ENCODE results near the gene CAMK1D.
"Not testable (repeated sequence)": the region's sequence is repeated elsewhere in the genome, so short reads cannot be mapped to it uniquely, and the experiment has no call there.

CAMK1D gene

DNA sequence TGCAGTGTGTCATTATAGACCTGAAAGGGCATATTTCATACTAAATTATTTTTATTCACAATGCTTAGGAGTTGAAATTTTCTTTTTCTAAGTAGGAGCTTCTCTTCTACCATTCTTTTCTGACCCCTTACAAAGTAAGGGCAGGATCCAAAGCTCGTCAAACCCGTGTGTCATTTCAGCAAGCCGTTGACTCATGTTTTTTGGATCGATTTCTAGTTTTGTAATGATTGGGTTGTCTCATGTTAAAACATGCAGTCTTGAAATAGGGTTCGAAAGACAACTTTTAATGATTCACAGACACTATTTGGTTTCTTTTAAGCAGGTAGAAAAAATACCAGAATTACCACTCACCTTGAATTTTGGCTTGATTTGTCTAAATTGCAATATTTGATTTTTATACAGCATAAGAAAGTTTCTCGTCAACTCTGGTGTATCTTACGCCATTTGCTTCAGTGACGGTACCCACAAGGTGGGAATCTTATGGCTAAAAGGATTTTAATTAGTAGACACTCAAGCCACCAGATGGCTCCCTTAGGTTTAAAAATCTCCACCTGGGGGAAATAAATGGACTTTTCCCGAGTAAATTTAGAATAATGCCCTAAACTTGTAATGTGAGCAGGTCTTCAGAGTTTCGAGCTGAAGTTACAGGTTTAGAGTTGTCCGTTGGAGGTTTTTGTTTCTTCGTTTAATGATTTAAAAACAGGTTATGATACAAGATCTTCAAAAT is 368.8 kb downstream of the CAMK1D start:
- Histone ChIP-seq H3K9me3 (ENCODE audit: control insufficient read depth, insufficient read depth, low read length) (no peaks in the 10 kb centered on the region), H3K27ac (ENCODE audit: low read depth, low read length) (no peak overlapping the region), H3K4me3 (ENCODE audit: low read depth, low read length) (no peak overlapping the region), H3K27me3 (ENCODE audit: control insufficient read depth, insufficient read depth, low read length) (no peaks in the 10 kb centered on the region), H3K36me3 (ENCODE audit: control insufficient read depth, insufficient read depth, low read length) (no peaks in the 10 kb centered on the region), H3K4me1 (ENCODE audit: control insufficient read depth, insufficient read depth, low read length) (no peaks in the 10 kb centered on the region), H3K9ac (ENCODE audit: low read depth, low read length) (no peak overlapping the region)

DNA sequence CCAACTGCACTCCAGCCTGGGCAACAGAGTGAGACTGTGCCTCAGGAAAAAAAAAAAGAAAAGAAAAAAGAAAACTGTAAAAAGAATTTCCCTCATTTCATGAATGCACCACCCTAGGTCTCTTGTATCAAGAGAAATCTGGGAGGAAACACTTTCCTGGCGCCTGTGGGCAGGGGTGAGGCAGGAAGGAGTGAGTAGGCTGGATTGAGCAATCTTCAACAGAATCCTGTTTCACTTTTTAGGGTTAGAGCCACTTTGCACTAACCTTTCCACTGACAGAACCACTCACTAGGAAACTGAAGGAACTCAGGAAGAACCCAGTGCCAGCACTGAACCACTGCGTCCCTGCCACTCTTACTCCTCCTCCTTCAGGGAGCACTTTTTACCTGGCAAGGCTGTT is 370.0 kb downstream of the CAMK1D start:
- no peak overlapping the region for H3K4me3 ChIP-seq (ENCODE audit: low read depth, low read length)
- no peaks in the 10 kb centered on the region for H3K36me3 ChIP-seq (ENCODE audit: control insufficient read depth, insufficient read depth, low read length)
- no peaks in the 10 kb centered on the region for H3K27me3 ChIP-seq (ENCODE audit: control insufficient read depth, insufficient read depth, low read length)
- no peaks in the 10 kb centered on the region for H3K4me1 ChIP-seq (ENCODE audit: control insufficient read depth, insufficient read depth, low read length)
- H3K9ac ChIP-seq (ENCODE audit: low read depth, low read length): no peak overlapping the region
- no peaks in the 10 kb centered on the region for H3K9me3 ChIP-seq (ENCODE audit: control insufficient read depth, insufficient read depth, low read length)
- H3K27ac ChIP-seq (ENCODE audit: low read depth, low read length): no peak overlapping the region

DNA sequence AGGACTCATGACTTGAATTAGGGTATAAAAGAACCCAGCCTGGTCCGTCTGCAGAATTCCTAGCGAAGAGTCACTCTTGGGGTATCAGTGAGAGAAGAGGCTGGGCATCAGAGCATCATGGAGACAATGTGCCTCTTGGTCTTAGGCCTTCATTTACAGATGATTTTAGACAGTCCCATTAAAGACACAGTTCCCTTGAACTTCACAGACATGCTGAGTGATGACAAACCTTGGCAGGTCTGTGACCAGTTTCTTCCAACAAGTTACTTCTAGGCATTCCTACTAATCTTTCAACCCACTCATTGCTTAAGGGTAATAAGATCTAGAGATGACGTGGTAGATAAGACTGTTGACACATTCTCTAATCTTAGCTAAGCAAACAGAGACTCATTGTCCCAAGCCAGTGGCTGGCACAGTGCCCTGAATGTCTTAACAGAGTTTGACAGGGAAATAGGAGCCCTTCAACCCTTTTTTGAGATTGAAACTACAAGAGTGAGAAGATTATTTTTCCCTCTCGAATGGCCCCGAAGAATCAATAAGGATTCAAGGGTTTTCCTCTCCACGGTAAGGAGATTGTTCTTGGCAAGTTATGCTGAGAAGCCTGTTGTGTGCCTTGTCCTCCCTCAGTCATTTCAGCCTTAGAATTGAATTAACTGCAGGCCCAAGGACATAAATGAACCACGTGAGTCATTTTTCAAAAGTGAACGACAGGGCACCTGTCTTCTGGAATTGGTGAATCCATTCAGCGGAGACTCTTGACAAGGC is 371.1 kb downstream of the CAMK1D start:
- no peaks in the 10 kb centered on the region for H3K36me3 ChIP-seq (ENCODE audit: control insufficient read depth, insufficient read depth, low read length)
- H3K9ac ChIP-seq (ENCODE audit: low read depth, low read length): no peak overlapping the region
- no peaks in the 10 kb centered on the region for H3K27me3 ChIP-seq (ENCODE audit: control insufficient read depth, insufficient read depth, low read length)
- H3K4me3 ChIP-seq (ENCODE audit: low read depth, low read length): no peak overlapping the region
- H3K27ac ChIP-seq (ENCODE audit: low read depth, low read length): no peak overlapping the region
- peaks cover 7% of the 10 kb centered on the region for H3K4me1 ChIP-seq (ENCODE audit: control insufficient read depth, insufficient read depth, low read length)
- H3K9me3 ChIP-seq (ENCODE audit: control insufficient read depth, insufficient read depth, low read length): no peaks in the 10 kb centered on the region

DNA sequence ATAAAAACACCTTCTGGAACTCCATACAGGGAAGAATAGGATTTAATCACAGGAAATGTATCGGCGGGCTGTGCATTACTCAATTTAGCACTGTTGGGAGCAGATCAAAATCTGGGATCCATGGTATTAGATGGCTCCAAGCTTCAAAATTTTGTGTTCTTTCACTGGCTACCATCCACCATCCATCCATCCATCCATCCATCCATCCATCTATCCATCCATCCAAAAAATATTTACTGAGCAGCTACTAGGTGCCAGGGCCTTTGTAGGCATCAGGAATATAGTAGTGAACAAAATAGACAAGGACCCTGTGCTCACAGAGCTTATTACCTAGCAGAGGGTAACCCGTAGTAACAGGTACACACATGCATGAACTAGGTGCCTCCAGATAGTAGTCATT is 372.0 kb downstream of the CAMK1D start:
- H3K27ac ChIP-seq (ENCODE audit: low read depth, low read length): no peak overlapping the region

DNA sequence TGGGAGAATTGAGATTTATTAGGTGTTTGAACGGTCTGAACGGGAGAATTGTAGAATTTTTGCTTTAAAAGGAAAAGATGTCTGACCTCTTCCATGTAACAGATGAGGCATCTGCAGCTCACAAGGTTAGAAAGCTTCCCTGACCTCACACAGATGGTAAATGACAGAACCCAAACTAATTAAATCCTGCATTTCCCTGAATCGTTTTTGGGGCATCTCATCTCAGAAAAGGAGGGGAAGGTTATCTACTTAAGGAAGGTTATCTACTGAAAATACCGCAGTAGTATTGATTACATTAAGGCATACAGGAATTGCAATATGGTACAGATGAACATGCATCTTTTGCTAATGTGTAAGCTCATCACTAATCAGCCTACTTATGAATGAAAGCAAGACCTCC is 373.9 kb downstream of the CAMK1D start:
- Histone ChIP-seq H3K27me3 (ENCODE audit: control insufficient read depth, insufficient read depth, low read length) (no peaks in the 10 kb centered on the region), H3K27ac (ENCODE audit: low read depth, low read length) (no peak overlapping the region), H3K9me3 (ENCODE audit: control insufficient read depth, insufficient read depth, low read length) (no peaks in the 10 kb centered on the region), H3K4me3 (ENCODE audit: low read depth, low read length) (no peak overlapping the region), H3K9ac (ENCODE audit: low read depth, low read length) (no peak overlapping the region), H3K4me1 (ENCODE audit: control insufficient read depth, insufficient read depth, low read length) (peaks cover 8% of the 10 kb centered on the region), H3K36me3 (ENCODE audit: control insufficient read depth, insufficient read depth, low read length) (no peaks in the 10 kb centered on the region)

More for the DNA sequence above, 372.0 kb downstream of the CAMK1D start:
- H3K27me3 ChIP-seq (ENCODE audit: control insufficient read depth, insufficient read depth, low read length): no peaks in the 10 kb centered on the region
- no peaks in the 10 kb centered on the region for H3K36me3 ChIP-seq (ENCODE audit: control insufficient read depth, insufficient read depth, low read length)
- no peak overlapping the region for H3K9ac ChIP-seq (ENCODE audit: low read depth, low read length)
- H3K4me1 ChIP-seq (ENCODE audit: control insufficient read depth, insufficient read depth, low read length): peaks cover 8% of the 10 kb centered on the region
- H3K4me3 ChIP-seq (ENCODE audit: low read depth, low read length): no peak overlapping the region
- H3K9me3 ChIP-seq (ENCODE audit: control insufficient read depth, insufficient read depth, low read length): no peaks in the 10 kb centered on the region

DNA sequence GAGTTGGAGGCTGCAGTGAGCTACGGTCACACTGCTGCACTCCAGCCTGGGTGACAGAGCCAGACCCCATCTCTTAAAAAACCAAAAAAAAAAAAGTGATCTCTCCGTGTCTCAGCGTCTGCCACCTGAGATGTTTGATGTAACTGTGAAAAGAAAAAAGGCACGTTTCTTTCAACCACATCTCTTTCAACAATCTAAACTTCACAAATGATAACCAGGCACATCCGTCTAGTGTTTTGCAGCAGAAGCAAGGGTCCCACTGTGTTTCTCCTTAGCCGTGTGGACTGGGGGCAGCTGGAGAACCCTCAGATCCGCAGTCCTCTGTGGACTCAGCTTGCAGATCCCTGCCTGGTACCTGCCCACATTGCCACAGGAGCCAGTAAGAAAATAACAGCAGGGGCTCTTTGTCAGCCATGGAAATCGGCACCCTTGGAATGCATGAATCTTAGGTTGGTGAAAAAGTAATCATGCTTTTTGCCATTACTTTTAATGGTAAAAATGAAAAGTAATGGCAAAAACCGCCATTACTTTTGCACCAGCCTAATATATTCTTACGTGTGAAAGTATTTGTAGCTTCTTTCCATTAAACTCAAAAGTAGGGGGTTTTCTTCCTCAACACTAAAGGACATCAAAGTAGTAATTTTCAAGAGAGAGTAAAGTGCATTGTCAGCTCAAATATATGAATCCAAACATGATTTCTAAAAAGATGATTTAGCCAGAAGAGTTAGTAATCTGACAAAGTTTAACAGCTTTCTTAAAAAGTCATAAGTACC is 375.6 kb downstream of the CAMK1D start:
- Histone ChIP-seq H3K4me3 (ENCODE audit: low read depth, low read length) (no peak overlapping the region), H3K4me1 (ENCODE audit: control insufficient read depth, insufficient read depth, low read length) (peaks cover 8% of the 10 kb centered on the region), H3K9me3 (ENCODE audit: control insufficient read depth, insufficient read depth, low read length) (no peaks in the 10 kb centered on the region), H3K36me3 (ENCODE audit: control insufficient read depth, insufficient read depth, low read length) (no peaks in the 10 kb centered on the region), H3K27me3 (ENCODE audit: control insufficient read depth, insufficient read depth, low read length) (no peaks in the 10 kb centered on the region), H3K27ac (ENCODE audit: low read depth, low read length) (no peak overlapping the region), H3K9ac (ENCODE audit: low read depth, low read length) (no peak overlapping the region)

DNA sequence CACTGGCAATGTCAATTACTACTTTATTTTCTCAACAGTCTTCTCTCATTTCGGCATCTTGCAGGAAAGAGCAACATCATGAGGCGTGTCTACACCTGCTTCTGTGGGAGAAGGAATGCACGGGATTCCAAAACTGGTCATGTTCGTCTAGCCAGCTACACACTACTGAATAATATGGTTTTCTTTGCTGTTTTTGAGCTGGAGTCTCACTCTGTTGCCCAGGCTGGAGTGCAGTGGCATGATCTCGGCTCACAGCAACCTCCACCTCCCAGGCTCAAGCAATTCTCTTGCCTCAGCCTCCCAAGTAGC is 376.2 kb downstream of the CAMK1D start:
- H3K4me3 ChIP-seq (ENCODE audit: low read depth, low read length); H3K27ac ChIP-seq (ENCODE audit: low read depth, low read length); H3K9ac ChIP-seq (ENCODE audit: low read depth, low read length); H3K9me3 ChIP-seq (ENCODE audit: control insufficient read depth, insufficient read depth, low read length); H3K36me3 ChIP-seq (ENCODE audit: control insufficient read depth, insufficient read depth, low read length); H3K27me3 ChIP-seq (ENCODE audit: control insufficient read depth, insufficient read depth, low read length); H3K4me1 ChIP-seq (ENCODE audit: control insufficient read depth, insufficient read depth, low read length): not testable (repeated sequence)

DNA sequence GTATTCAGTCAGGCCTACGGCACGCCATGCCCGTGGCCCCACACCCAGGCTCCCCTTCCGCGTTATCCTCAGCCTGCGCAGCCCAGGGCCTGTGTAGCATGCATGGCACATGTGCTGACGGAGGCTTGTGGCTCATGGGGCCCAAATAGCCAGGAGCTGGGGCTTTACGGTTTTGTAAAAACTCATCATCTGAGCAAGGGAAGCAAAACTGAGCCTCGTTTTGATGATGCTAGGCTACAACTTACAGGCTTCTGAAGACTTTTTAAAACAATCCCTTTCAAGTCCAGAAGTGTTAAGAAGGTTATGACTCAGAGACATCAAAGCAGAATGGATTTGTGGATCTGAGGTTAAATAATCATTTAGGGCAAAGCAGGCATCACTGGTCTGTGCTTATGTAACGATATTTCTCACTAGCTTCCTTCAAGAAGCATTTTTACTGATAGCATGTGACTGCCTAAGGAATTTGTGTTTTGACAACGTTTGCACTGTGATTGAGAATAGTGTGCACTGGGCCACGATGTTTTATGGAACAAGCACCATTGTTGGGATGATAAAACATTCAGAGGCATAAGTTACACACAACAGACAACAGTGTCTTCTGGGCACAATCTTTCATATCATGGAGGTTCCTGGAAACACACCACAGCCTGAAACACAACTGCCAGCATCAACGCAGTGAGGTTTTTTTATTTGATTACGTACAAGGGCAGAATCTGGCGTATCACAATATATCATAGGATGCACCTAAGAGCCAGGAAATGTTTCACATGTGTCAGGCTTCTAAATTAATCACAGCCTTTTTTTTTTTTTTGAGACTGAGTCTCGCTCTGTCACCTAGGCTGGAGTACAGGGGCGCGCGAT is 377.9 kb downstream of the CAMK1D start:
- Histone ChIP-seq H3K9ac (ENCODE audit: low read depth, low read length) (no peak overlapping the region), H3K36me3 (ENCODE audit: control insufficient read depth, insufficient read depth, low read length) (no peaks in the 10 kb centered on the region), H3K4me1 (ENCODE audit: control insufficient read depth, insufficient read depth, low read length) (peaks cover 8% of the 10 kb centered on the region), H3K27ac (ENCODE audit: low read depth, low read length) (no peak overlapping the region), H3K9me3 (ENCODE audit: control insufficient read depth, insufficient read depth, low read length) (no peaks in the 10 kb centered on the region), H3K27me3 (ENCODE audit: control insufficient read depth, insufficient read depth, low read length) (no peaks in the 10 kb centered on the region), H3K4me3 (ENCODE audit: low read depth, low read length) (no peak overlapping the region)

DNA sequence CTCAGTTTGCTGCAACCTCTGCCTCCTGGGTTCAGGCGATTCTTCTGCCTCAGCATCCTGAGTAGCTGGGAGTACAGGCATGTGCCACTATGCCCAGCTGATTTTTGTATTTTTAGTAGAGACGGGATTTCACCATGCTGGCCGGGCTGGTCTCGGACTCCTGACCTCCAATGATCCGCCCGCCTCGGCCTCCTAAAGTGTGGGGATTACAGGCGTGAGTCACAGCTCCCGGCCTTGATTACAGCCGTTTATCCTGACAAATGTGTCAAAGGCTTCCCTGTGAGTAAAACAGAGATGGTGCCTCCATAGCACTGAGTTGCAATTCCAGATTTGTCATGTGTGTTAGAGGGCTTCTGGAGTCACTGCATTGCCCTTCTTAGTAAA is 378.5 kb downstream of the CAMK1D start:
- H3K27ac ChIP-seq (ENCODE audit: low read depth, low read length): no peak overlapping the region
- H3K9me3 ChIP-seq (ENCODE audit: control insufficient read depth, insufficient read depth, low read length): no peaks in the 10 kb centered on the region

DNA sequence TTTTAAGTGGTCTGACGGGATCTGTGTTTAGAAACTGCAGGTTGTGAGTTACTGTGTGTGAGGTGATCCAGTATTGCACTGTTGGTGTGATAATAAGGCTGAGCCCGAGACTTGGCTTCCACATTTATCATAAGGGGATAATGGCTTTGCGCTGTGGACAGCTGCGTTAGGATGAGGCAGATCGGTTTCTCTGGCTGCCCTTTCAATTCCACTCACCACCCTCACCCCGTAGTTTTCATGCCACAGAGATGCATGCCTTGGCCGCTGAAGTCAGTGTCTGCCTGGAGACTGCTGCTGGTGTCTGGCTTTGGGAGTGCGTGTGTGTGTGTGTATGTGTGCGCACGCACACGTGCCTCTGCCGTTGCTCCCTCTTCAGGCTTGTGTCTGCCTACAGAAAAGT is 379.1 kb downstream of the CAMK1D start:
- Histone ChIP-seq H3K9ac (ENCODE audit: low read depth, low read length) (no peak overlapping the region), H3K27ac (ENCODE audit: low read depth, low read length) (no peak overlapping the region), H3K4me3 (ENCODE audit: low read depth, low read length) (no peak overlapping the region), H3K9me3 (ENCODE audit: control insufficient read depth, insufficient read depth, low read length) (no peaks in the 10 kb centered on the region), H3K36me3 (ENCODE audit: control insufficient read depth, insufficient read depth, low read length) (no peaks in the 10 kb centered on the region), H3K4me1 (ENCODE audit: control insufficient read depth, insufficient read depth, low read length) (peaks cover 8% of the 10 kb centered on the region), H3K27me3 (ENCODE audit: control insufficient read depth, insufficient read depth, low read length) (no peaks in the 10 kb centered on the region)

More for the DNA sequence above, 378.5 kb downstream of the CAMK1D start:
- Histone ChIP-seq H3K27me3 (ENCODE audit: control insufficient read depth, insufficient read depth, low read length) (no peaks in the 10 kb centered on the region), H3K4me3 (ENCODE audit: low read depth, low read length) (no peak overlapping the region), H3K4me1 (ENCODE audit: control insufficient read depth, insufficient read depth, low read length) (peaks cover 8% of the 10 kb centered on the region), H3K36me3 (ENCODE audit: control insufficient read depth, insufficient read depth, low read length) (no peaks in the 10 kb centered on the region), H3K9ac (ENCODE audit: low read depth, low read length) (no peak overlapping the region)

Measured in HUES48 (cell line).